Karpas-422 (cell line): ENCODE results near the gene IFNA7. TPM values are rescaled to one million over a fixed set of nuclear protein-coding genes. Genes with fewer than 3 reads are reported as not detected.
"Not testable (repeated sequence)": the region's sequence is repeated elsewhere in the genome, so short reads cannot be mapped to it uniquely, and the experiment has no call there.

ENCODE experiments used
- DNase-seq: peaks from one replicate; pipeline ENCODE4 v3.0.0-alpha.2; 2015
- H2AFZ ChIP-seq: fragments of 200-600 bp; sonication (generic); 2 replicates; pipeline ENCODE4 v1.6.1; 2014; ENCODE audit warnings: antibody characterized with exemption, low read length, mixed read lengths
- H3K27ac ChIP-seq: fragments of 200-600 bp; sonication (generic); 2 replicates; pipeline ENCODE4 v1.5.1; 2014; ENCODE audit warnings: mild to moderate bottlenecking, low read length, moderate library complexity
- H3K27me3 ChIP-seq: fragments of 200-600 bp; sonication (generic); 2 replicates; pipeline ENCODE4 v1.6.1; 2014; ENCODE audit warnings: low read length, mixed read lengths
- H3K36me3 ChIP-seq: fragments of 200-600 bp; sonication (generic); 2 replicates; pipeline ENCODE4 v1.6.1; 2014; ENCODE audit warnings: low read length, mixed read lengths; ENCODE audit not compliant: insufficient read depth
- H3K4me1 ChIP-seq: fragments of 200-600 bp; sonication (generic); 2 replicates; pipeline ENCODE4 v1.6.1; 2014; ENCODE audit warnings: mild to moderate bottlenecking, low read length, mixed read lengths
- H3K4me2 ChIP-seq: fragments of 200-600 bp; sonication (generic); 2 replicates; pipeline ENCODE4 v1.6.1; 2014; ENCODE audit warnings: low read length, low read depth, mild to moderate bottlenecking; ENCODE audit not compliant: poor library complexity, severe bottlenecking
- H3K4me3 ChIP-seq: fragments of 200-600 bp; sonication (generic); 2 replicates; pipeline ENCODE4 v1.5.1; 2014; ENCODE audit warnings: mild to moderate bottlenecking, antibody characterized with exemption, low read length, mixed read lengths
- H3K79me2 ChIP-seq: fragments of 200-600 bp; sonication (generic); 2 replicates; pipeline ENCODE4 v1.6.1; 2014; ENCODE audit warnings: mild to moderate bottlenecking, low read length, mixed read lengths
- H3K9ac ChIP-seq: fragments of 200-600 bp; sonication (generic); 2 replicates; pipeline ENCODE4 v1.6.0; 2014; ENCODE audit warnings: low read length
- H3K9me2 ChIP-seq: fragments of 200-600 bp; sonication (generic), shearing (Covaris generic); replicated peaks from 2 replicates; pipeline ENCODE4 v1.6.0; 2014; ENCODE audit warnings: mild to moderate bottlenecking, low read length, moderate library complexity; ENCODE audit not compliant: insufficient read depth
- H3K9me3 ChIP-seq: fragments of 300-700, 200-600 bp; sonication (generic); 2 replicates; pipeline ENCODE4 v1.6.1; 2014; ENCODE audit warnings: low read length, mixed read lengths
- H4K20me1 ChIP-seq: fragments of 200-600 bp; sonication (generic); 2 replicates; pipeline ENCODE4 v1.6.1; 2014; ENCODE audit warnings: mild to moderate bottlenecking, antibody characterized with exemption, low read length, low read depth; ENCODE audit not compliant: insufficient read depth
- total RNA-seq: library from RNA; depleted of rRNA; stranded (reverse); fragments of >200 nt; shearing (Covaris generic); gene quantifications from 2 replicates; pipeline ENCODE4 v1.2.3, GENCODE V29; 2014; ENCODE audit warnings: low replicate concordance

Gene IFNA7
- total RNA-seq, 1 experiment from 2014 or later: not detected

DNA sequence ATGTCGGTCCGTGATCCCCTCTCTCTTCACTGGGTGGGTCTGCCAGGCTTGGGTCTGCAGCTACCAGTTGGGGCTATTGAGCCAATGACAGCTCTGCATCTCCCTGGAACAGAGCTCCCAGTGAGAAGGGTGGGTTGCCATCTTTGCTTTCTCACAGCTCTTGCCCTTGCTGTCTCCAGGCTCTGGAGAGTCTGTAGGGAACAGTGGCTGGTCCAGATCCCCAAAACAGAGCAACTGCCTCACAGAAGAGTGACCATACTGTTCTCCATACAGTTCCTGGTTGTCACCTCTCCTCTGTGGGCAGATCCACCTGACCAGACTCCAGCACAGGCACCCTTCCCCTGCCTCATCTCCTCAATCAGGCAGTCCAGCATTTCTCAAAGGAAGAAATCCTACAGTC lies 31.3 kb upstream of the IFNA7 start:
- Histone ChIP-seq H3K9me2 (no peaks in the 10 kb centered on the region), H3K27ac (no peak overlapping the region), H3K4me3 (no peak overlapping the region), H3K4me2 (no peak overlapping the region), H2AFZ (no peak overlapping the region), H3K4me1 (no peaks in the 10 kb centered on the region), H3K9me3 (no peaks in the 10 kb centered on the region), H3K27me3 (no peaks in the 10 kb centered on the region), H3K79me2 (no peaks in the 10 kb centered on the region), H3K36me3 (no peaks in the 10 kb centered on the region), H4K20me1 (no peaks in the 10 kb centered on the region), H3K9ac (no peak overlapping the region)
- DNase-seq: no peak

DNA sequence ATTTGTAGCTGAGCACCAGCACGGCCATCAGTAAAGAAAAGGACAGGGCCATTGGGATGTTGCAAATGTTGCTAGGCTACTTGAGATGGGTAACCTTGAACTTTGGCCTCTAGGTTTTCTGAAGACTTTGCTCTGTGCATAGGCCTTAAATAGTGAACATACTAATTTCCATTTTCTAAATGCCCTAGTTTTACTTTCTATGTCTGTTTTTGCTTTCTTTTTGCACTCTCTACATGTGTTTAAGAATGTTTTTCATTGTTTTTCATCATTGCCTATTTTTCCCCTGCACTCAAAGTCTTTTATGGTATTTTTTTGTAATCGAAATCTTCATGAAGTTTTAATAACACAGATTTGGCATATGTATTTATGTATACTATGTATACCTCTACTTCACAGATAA lies 26.1 kb upstream of the IFNA7 start, which contains the start of gene IFNA17:
Gene IFNA17 (minus strand): TSS at position 101 of the 400 bp plus-strand sequence. CDS start 49 bp downstream, at position 52.
- Histone ChIP-seq H3K9me3 (no peaks in the 10 kb centered on the region), H3K36me3 (no peaks in the 10 kb centered on the region), H3K79me2 (no peaks in the 10 kb centered on the region), H4K20me1 (no peaks in the 10 kb centered on the region), H3K27me3 (no peaks in the 10 kb centered on the region), H2AFZ (no peak within 1 kb of the TSS), H3K27ac (no peak within 1 kb of the TSS), H3K9me2 (no peaks in the 10 kb centered on the region), H3K4me3 (no peak within 1 kb of the TSS), H3K4me2 (no peak within 1 kb of the TSS), H3K9ac (no peak within 1 kb of the TSS), H3K4me1 (no peaks in the 10 kb centered on the region)
- no peak for DNase-seq

DNA sequence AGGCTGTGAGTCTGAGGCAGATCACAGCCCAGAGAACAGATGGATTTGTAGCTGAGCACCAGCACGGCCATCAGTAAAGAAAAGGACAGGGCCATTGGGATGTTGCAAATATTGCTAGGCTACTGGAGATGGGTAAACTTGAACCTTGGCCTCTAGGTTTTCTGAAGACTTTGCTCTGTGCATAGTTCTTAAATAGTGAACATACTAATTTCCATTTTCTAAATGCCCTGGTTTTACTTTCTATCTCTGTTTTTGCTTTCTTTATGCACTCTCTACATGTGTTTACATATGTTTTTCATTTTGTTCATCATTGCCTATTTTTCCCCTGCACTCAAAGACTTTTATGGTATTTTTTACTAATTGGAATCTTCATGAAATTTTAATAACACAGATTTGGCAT lies 15.2 kb upstream of the IFNA7 start, which contains the start of gene IFNA16:
Gene IFNA16 (minus strand): TSS at position 101 of the 400 bp plus-strand sequence. CDS start 6 bp downstream, at position 95.
- not testable (repeated sequence) for H3K27me3 ChIP-seq, H4K20me1 ChIP-seq, H3K36me3 ChIP-seq, H3K27ac ChIP-seq, H3K9ac ChIP-seq, H3K9me3 ChIP-seq, H3K4me3 ChIP-seq, H2AFZ ChIP-seq, H3K79me2 ChIP-seq, H3K4me1 ChIP-seq, H3K9me2 ChIP-seq, H3K4me2 ChIP-seq, DNase-seq

DNA sequence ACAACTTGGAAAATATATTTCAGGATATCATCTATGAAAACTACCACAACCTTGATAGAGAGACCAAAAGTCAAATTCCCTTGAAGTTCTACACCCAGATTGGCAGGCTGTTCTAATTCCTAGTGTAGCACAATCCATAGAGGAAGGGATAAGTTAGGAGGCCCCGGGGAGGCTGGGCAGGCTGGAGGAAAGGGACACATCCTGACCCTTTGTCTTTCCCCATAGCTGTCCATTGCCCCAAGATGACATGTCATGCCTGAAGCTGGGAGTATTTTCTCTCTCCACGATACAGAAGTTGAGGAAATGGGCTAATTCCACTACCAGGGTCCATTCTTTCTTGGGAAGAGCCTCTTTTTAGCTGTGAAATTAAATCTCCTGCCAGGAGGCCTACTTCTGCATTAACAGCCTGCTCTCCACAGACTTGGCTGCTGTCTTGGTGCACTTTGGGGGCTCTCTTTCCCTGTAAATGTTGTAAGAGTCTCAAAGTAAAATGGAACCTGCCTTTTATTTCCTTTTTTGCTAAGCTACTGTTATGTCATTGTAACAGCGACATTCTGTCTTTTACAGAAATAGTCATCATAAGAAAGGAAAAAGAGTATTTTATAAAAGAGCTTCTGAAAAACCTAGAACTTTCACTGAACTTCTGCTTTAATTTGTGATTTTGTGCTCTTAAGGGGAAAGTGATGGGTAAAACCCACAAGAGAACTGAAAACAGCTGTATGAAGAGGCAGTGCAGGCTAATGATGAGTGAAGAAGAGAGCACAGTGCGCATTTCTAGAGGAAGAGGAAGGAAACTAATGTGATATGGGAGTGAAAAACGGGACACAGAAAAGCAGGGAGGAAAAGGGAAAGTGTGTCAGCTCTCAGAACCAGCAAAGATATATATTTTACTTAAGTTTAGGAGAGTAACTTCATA lies 11.7 kb upstream of the IFNA7 start:
- H3K27ac ChIP-seq, H3K9me2 ChIP-seq, H3K27me3 ChIP-seq, H3K9me3 ChIP-seq, H2AFZ ChIP-seq, H3K36me3 ChIP-seq, H4K20me1 ChIP-seq, H3K79me2 ChIP-seq, H3K4me2 ChIP-seq, H3K9ac ChIP-seq, H3K4me3 ChIP-seq, H3K4me1 ChIP-seq: not testable (repeated sequence)
- DNase-seq: peak; percentile 52

DNA sequence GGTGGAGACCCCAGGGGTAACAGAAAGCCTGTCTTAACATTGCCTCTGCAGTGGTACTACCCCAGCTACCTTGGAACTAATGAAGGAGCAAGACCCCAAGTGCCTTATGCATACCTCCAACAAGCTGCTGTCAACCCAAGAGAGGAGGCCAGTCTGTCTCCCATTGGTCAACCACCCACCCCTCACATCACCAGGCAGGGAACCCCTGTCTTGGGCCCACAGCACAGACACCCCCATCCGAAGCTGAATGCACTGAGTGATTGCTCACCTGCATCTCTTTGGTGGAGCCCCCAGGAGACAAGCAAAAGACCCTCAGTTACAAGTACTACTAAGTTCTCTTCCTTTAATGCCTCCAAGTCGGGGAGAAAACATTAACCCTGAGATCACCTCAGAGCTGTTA lies 10.2 kb upstream of the IFNA7 start:
- DNase-seq, H3K9ac ChIP-seq, H3K27ac ChIP-seq, H2AFZ ChIP-seq, H3K27me3 ChIP-seq, H3K79me2 ChIP-seq, H3K36me3 ChIP-seq, H4K20me1 ChIP-seq, H3K9me3 ChIP-seq, H3K4me1 ChIP-seq, H3K4me2 ChIP-seq, H3K9me2 ChIP-seq, H3K4me3 ChIP-seq: not testable (repeated sequence)

DNA sequence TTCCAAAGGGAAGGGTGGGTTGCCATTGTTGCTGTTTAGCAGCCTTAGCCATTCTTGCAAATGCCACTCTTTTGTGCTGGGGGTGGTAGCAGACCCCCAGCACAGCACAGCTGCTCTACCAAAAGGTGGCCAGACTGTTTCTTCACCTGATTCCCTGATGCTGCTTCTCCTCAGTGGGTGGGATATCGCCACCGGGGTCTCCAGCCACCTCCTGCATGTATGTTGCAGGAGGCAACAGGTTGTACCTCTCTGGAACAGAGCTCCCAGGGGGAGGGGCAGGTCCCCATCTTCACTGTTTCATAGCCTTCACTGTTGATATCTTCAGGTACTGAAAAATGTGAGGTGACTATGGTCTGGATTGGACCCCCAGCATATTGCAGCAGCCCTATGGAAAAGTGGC lies 8.8 kb upstream of the IFNA7 start:
- not testable (repeated sequence) for H3K9me3 ChIP-seq, H3K4me3 ChIP-seq, H4K20me1 ChIP-seq, H3K36me3 ChIP-seq, H3K9ac ChIP-seq, H3K79me2 ChIP-seq, H2AFZ ChIP-seq, H3K4me2 ChIP-seq, H3K9me2 ChIP-seq, H3K27me3 ChIP-seq, H3K4me1 ChIP-seq, H3K27ac ChIP-seq, DNase-seq

DNA sequence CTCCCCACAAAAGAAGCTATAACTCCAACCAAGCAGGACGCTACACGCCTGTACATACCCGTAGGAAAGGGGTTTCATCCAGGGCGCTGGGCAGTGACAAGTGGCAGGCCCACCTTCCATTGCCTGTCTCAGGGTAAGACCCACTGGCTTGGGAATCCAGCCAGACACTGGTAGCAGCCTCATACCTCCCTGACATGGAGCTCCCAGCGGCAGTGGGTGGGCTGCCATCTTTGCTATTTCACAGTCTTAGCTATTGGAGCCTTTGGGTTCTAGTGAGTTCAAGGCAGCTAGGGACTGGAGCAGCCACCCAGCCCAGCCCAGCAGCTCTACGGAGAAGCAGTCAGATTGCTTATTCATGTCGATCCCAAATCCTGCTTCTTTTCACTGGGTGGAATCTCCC lies 8.3 kb upstream of the IFNA7 start:
- H3K9me2 ChIP-seq: no peaks in the 10 kb centered on the region
- H3K9ac ChIP-seq: no peak overlapping the region
- H3K4me2 ChIP-seq: no peak overlapping the region

DNA sequence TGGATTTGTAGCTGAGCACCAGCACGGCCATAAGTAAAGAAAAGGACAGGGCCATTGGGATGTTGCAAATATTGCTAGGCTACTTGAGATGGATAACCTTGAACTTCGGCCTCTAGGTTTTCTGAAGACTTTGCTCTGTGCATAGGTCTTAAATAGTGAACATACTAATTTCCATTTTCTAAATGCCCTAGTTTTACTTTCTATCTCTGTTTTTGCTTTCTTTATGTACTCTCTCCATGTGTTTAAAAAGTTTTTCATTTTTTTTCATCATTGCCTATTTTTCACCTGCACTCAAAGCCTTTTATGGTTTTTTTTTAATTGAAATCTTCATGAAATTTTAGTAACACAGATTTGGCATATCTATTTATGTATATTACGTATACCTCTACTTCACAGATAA lies 5.0 kb upstream of the IFNA7 start, which contains the start of gene IFNA10:
Gene IFNA10 (minus strand): TSS at position 101 of the 400 bp plus-strand sequence. CDS start 46 bp downstream, at position 55.
- H3K4me2 ChIP-seq, H3K9me3 ChIP-seq, H3K27ac ChIP-seq: not testable (repeated sequence)

More for the DNA sequence above, 8.3 kb upstream of the IFNA7 start:
- no peaks in the 10 kb centered on the region for H3K36me3 ChIP-seq
- no peak overlapping the region for H3K4me3 ChIP-seq
- no peaks in the 10 kb centered on the region for H3K9me3 ChIP-seq
- no peak overlapping the region for H2AFZ ChIP-seq
- no peak for DNase-seq
- no peaks in the 10 kb centered on the region for H3K27me3 ChIP-seq
- H3K79me2 ChIP-seq: no peaks in the 10 kb centered on the region
- H4K20me1 ChIP-seq: no peaks in the 10 kb centered on the region
- no peaks in the 10 kb centered on the region for H3K4me1 ChIP-seq
- no peak overlapping the region for H3K27ac ChIP-seq

More for the DNA sequence above, 5.0 kb upstream of the IFNA7 start, which contains the start of gene IFNA10:
- not testable (repeated sequence) for H3K4me1 ChIP-seq, H3K4me3 ChIP-seq, H3K36me3 ChIP-seq, H3K79me2 ChIP-seq, H2AFZ ChIP-seq, DNase-seq, H3K9me2 ChIP-seq, H3K9ac ChIP-seq, H4K20me1 ChIP-seq, H3K27me3 ChIP-seq
